Loucy (cell line): ENCODE results near the gene HENMT1.

Experiments used
- H2AFZ ChIP-seq: fragments of 200-600 bp; sonication (generic); 2 replicates; pipeline ENCODE4 v1.6.0; 2016; ENCODE audit warnings: antibody characterized with exemption, mild to moderate bottlenecking, low read length, moderate library complexity
- H3F3A ChIP-seq: fragments of 200-600 bp; 2 replicates; pipeline ENCODE4 v1.6.0; 2016; ENCODE audit warnings: antibody characterized with exemption, low read depth, mild to moderate bottlenecking
- H3K27me3 ChIP-seq: fragments of 200-600 bp; sonication (generic); 2 replicates; pipeline ENCODE4 v1.6.1; 2014; ENCODE audit warnings: low read length, mild to moderate bottlenecking; ENCODE audit not compliant: insufficient read depth, poor library complexity, severe bottlenecking
- H3K36me3 ChIP-seq: fragments of 200-600 bp; sonication (generic); 2 replicates; pipeline ENCODE4 v1.6.1; 2016; ENCODE audit warnings: low read length; ENCODE audit not compliant: insufficient read depth
- H3K4me1 ChIP-seq: fragments of 200-600 bp; sonication (generic); 2 replicates; pipeline ENCODE4 v1.5.1; 2014; ENCODE audit warnings: low read length, mild to moderate bottlenecking; ENCODE audit not compliant: insufficient read depth, poor library complexity, severe bottlenecking
- H3K4me2 ChIP-seq: fragments of 200-600 bp; sonication (generic); 2 replicates; pipeline ENCODE4 v1.6.0; 2014; ENCODE audit warnings: antibody characterized with exemption, low read length, low read depth, mild to moderate bottlenecking; ENCODE audit not compliant: poor library complexity, severe bottlenecking
- H3K4me3 ChIP-seq: fragments of 200-600 bp; sonication (generic); 2 replicates; pipeline ENCODE4 v1.5.1; 2014; ENCODE audit warnings: low read length, mild to moderate bottlenecking, mixed read lengths; ENCODE audit not compliant: poor library complexity, severe bottlenecking
- H3K79me2 ChIP-seq: fragments of 200-600 bp; sonication (generic); 2 replicates; pipeline ENCODE4 v1.6.1; 2014; ENCODE audit warnings: low read length; ENCODE audit not compliant: insufficient read depth
- H3K9ac ChIP-seq: fragments of 200-600 bp; sonication (generic); 2 replicates; pipeline ENCODE4 v1.6.0; 2014; ENCODE audit warnings: mild to moderate bottlenecking, low read depth, low read length, moderate library complexity; ENCODE audit not compliant: poor library complexity, severe bottlenecking
- H3K9me2 ChIP-seq: fragments of 200-600 bp; sonication (generic); replicated peaks from 2 replicates; pipeline ENCODE4 v1.6.1; 2016; ENCODE audit warnings: low read depth, low read length, mixed read lengths
- H3K9me3 ChIP-seq: fragments of 200-600 bp; sonication (generic); 2 replicates; pipeline ENCODE4 v1.6.1; 2014; ENCODE audit warnings: mild to moderate bottlenecking, antibody characterized with exemption, low read length, low read depth; ENCODE audit not compliant: insufficient read depth
- H4K20me1 ChIP-seq: fragments of 200-600 bp; sonication (generic); 2 replicates; pipeline ENCODE4 v1.6.0; 2014; ENCODE audit warnings: antibody characterized with exemption, low read length, mild to moderate bottlenecking; ENCODE audit not compliant: insufficient read depth, poor library complexity, severe bottlenecking
- EZH2phosphoT487 ChIP-seq: fragments of 200-600 bp; IDR thresholded peaks from 2 replicates; pipeline ENCODE4 v1.6.1; 2018; ENCODE audit warnings: antibody characterized with exemption, mild to moderate bottlenecking, moderate library complexity, borderline replicate concordance
- TF ChIP-seq, protein P1 (sequence below): fragments of 200-600 bp; sonication (generic); conservative IDR thresholded peaks from 2 replicates; pipeline ENCODE4 v1.5.1; 2014; ENCODE audit warnings: mild to moderate bottlenecking, antibody characterized with exemption, low read length

The HENMT1 gene

DNA sequence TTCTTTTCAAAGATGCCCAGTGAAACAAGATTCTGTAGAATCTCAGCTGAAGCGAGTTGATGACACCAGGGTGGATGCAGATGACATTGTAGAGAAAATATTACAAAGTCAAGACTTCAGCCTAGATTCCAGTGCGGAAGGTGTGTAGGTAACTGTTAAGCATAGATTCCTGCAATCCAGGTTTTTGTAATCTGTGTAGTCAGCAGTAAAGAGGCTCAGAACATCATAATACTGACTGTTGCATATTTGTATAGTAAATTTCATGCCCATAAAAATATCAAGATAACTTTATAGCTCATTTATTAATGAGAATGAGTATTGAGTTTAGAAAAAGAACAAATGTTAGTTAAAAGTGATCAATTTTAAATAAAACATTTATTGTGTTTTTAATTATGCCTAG, 32.2 kb downstream of the HENMT1 start:
- Histone ChIP-seq H3K36me3 (peaks cover 54% of the 10 kb centered on the region; the same call in 1 of the 2 replicates), H4K20me1 (no peaks in the 10 kb centered on the region), H3K79me2 (no peaks in the 10 kb centered on the region), H3K9ac (no peak overlapping the region), H3K4me3 (no peak overlapping the region), H3F3A (no peaks in the 10 kb centered on the region), H3K9me2 (no peaks in the 10 kb centered on the region), H3K27me3 (no peaks in the 10 kb centered on the region), H2AFZ (no peak overlapping the region), H3K9me3 (no peaks in the 10 kb centered on the region), H3K4me1 (no peaks in the 10 kb centered on the region), H3K4me2 (no peak overlapping the region)
- TF ChIP-seq, protein P1, sequence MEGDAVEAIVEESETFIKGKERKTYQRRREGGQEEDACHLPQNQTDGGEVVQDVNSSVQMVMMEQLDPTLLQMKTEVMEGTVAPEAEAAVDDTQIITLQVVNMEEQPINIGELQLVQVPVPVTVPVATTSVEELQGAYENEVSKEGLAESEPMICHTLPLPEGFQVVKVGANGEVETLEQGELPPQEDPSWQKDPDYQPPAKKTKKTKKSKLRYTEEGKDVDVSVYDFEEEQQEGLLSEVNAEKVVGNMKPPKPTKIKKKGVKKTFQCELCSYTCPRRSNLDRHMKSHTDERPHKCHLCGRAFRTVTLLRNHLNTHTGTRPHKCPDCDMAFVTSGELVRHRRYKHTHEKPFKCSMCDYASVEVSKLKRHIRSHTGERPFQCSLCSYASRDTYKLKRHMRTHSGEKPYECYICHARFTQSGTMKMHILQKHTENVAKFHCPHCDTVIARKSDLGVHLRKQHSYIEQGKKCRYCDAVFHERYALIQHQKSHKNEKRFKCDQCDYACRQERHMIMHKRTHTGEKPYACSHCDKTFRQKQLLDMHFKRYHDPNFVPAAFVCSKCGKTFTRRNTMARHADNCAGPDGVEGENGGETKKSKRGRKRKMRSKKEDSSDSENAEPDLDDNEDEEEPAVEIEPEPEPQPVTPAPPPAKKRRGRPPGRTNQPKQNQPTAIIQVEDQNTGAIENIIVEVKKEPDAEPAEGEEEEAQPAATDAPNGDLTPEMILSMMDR = no peak
- no peak for TF ChIP-seq EZH2phosphoT487

DNA sequence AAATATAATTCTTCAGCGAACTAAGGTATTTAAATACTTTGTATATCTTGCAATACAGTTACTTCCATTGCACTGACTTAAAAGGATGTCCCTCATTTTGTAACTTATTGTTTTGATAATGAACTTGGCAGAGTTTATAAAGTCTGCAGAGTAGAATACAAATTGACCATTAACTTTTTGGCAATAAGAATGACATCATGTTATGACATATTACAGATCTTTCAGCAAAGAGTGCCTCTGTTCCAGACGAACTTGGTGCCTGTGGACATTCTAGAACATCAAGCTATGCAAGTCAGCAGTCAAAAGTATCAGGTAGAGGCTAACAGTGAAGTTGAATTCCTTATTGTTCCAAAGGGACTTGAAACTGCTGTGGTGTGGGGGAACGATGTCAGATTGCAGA, 32.9 kb downstream of the HENMT1 start:
- Histone ChIP-seq H3K4me2 (no peak overlapping the region), H3K4me1 (no peaks in the 10 kb centered on the region), H4K20me1 (no peaks in the 10 kb centered on the region), H3K4me3 (no peak overlapping the region), H3K9me2 (no peaks in the 10 kb centered on the region), H3K36me3 (peaks cover 52% of the 10 kb centered on the region; the same call in 1 of the 2 replicates), H3K79me2 (no peaks in the 10 kb centered on the region), H3F3A (no peaks in the 10 kb centered on the region), H3K9ac (no peak overlapping the region), H3K27me3 (no peaks in the 10 kb centered on the region), H2AFZ (no peak overlapping the region), H3K9me3 (no peaks in the 10 kb centered on the region)
- TF ChIP-seq EZH2phosphoT487 = no peak
- TF ChIP-seq, protein P1 = no peak

DNA sequence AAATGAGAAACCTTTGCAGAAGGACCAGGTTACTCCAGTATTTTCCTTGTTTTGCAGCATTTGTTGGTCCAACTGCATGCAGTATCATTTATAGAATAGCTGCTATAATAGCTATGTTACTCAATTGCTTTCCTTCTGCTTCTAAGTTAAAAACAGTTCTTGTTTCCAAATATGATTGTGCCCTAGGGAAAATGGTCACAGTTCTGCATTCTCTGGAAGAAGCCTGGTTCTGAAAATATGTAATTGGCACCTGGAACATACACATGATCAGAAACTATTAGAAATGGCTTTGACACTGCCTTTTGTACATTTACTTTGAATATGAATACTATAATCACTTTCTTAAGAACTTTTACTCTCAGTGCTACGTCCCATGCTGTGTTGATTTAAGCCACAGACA, 33.6 kb downstream of the HENMT1 start:
- TF ChIP-seq, protein P1 = no peak
- TF ChIP-seq EZH2phosphoT487 = no peak
- Histone ChIP-seq H3K9me3 (no peaks in the 10 kb centered on the region), H3K36me3 (peaks cover 48% of the 10 kb centered on the region; the same call in 1 of the 2 replicates), H2AFZ (no peak overlapping the region), H3K79me2 (no peaks in the 10 kb centered on the region), H4K20me1 (no peaks in the 10 kb centered on the region), H3K27me3 (no peaks in the 10 kb centered on the region), H3F3A (no peaks in the 10 kb centered on the region), H3K9me2 (no peaks in the 10 kb centered on the region), H3K9ac (no peak overlapping the region), H3K4me2 (no peak overlapping the region), H3K4me1 (no peaks in the 10 kb centered on the region), H3K4me3 (no peak overlapping the region)
